GM18526 (cell line): ENCODE results near the gene AFG1L.

Experiments
- POLR2A ChIP-seq: IDR thresholded peaks from 3 replicates; pipeline ENCODE4 v1.6.1; 2011; ENCODE audit not compliant: insufficient read length; ENCODE audit errors: extremely low read depth

The AFG1L gene

DNA sequence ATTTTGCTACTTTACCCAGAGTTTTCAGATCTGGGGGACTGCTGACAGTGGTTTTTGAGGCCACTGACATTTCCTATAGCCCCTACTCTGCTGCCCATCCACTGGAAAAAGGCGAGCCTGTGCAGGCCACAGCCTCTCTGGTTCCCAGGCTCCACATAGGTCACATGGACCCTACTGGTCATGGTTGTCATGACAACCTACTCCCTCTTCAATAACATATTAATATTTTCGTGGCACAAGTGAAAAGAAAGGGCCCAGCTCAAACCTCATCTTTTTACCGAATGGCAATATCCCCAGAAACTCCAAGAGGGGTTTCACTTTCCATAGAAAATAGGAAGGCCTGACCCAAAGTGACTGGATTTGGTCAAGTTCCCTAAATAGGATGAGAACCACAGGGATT is 254.9 kb downstream of the AFG1L start:
- no peak for TF ChIP-seq POLR2A

- no peak for TF ChIP-seq POLR2A
Measured at GRCh38 chr6:108550256-108550655, 255.4 kb downstream of the AFG1L start.

GRCh38 chr6:108555399-108556052 is 260.7 kb downstream of the AFG1L start:
- no peak for TF ChIP-seq POLR2A

DNA sequence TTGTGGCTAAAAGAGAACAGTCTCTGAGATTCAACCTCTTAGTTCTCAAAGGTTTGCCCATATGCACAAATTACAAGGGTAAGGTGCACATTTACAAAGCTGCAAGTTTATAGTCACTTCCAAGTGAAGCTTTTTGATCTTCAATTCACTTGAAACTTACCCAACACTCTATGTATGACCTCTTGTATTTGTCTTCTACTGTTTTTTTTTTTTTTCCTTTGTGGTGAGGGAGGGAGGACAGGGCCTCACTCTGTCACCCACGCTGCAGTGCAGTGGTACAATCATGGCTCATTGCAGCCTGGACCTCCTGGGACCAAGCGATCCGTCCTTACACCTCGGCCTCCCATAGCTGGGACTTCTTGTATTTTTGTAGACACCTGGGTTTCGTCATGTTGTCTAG is 261.4 kb downstream of the AFG1L start:
- no peak for TF ChIP-seq POLR2A

DNA sequence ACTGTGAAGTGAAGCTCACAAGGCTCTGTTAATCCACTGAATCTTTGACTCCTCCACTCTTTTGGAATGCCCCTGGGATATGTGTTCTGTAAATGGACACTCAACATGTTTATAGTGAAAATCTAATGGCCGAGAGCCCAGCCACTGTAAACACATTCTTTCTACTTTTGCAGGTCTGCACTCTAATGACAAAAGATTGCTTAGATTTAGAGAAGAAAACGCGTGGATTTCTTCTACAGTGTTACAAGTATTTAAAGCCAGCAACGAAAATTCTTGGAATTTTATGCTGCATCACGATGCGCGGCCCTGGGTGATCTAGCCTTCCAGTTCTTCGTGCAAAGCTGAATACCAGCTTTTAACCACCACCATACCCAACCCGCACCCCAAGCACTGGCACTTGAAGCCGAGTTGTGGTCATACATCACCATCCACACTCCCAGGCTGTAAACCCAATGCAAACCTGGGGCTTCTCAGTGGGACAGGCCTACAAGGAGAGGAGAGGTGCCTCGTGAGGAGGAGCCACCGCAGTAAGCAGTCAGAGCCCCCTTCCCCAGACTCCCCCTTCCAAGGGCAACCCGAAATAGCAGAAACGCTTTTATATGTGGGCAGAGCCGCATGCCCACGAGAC is 262.1 kb downstream of the AFG1L start:
- no peak for TF ChIP-seq POLR2A

- no peak for TF ChIP-seq POLR2A
Measured at GRCh38 chr6:108557494-108558371, 262.9 kb downstream of the AFG1L start.

DNA sequence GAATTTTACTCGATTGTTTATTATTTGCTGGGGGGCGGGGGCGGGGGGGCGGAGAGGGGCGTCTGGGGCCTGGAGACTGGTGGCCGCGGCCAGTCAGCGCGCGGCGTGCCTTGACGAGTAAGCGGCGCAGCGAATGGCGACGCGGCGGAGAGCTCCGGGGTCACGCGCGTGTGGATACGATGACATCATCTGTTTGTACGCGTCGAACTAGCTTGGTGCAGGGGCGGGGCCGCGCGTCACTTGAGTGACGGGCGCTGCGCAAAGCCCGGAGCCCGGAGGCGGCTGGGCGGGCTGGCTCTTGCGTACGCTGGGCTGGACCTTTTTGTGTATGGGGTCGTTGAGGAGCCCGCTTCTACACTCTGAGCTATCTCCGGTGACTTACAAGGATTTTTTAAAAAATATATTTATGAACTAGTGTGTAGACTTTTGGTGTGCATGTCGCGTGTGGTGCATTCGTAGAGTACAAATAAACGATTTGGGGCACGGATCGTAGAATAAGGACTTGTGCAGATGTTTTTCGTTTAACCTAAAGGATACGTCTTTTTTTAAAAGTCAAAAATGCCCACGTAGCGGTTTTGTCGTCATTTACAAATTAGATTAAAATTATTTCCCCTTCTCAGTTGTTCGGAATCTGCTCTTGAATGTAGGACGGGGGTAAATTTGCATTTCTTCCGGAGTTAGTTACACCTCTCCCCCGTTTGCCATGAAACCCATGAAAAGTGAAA is 263.7 kb downstream of the AFG1L start:
- TF ChIP-seq POLR2A: no peak

DNA sequence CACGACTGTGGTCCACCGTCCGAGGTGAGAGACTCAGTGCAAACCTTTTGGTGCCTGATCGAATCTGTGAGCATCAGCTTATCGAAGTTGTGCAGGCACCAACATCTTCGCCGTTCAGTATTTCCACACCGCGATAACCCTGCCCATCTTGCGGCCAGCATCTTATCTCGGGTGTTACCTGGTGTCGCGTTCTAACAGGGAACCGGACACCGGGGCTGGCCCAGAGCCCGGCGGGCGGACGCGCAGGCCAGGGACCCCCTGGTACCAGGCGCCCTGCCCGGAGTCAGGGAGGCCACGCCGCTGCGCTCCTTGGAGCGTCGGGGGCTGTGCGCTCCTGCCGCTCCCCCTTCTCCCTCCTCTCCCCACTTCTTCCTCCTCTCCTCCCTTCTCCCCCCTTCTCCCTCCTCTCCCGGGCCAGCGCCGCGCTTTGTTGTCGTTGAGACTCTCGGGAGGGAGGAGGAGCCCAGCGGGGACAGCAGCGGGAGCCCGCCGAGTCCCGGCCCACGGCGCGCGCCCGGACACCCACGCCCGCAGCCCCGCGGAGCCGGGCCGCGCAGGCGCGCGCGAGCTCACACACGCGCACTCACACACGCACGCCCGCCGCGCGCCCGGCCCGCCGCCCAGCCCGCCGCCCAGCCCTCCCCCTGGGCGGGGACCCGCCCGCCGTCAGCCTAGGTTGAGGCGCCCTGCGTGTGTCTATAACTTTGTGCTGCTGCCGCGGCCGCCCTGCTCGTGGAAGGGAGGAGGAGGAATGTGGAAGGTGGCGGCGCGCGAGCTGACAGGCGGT is 264.4 kb downstream of the AFG1L start:
- TF ChIP-seq POLR2A: no peak

DNA sequence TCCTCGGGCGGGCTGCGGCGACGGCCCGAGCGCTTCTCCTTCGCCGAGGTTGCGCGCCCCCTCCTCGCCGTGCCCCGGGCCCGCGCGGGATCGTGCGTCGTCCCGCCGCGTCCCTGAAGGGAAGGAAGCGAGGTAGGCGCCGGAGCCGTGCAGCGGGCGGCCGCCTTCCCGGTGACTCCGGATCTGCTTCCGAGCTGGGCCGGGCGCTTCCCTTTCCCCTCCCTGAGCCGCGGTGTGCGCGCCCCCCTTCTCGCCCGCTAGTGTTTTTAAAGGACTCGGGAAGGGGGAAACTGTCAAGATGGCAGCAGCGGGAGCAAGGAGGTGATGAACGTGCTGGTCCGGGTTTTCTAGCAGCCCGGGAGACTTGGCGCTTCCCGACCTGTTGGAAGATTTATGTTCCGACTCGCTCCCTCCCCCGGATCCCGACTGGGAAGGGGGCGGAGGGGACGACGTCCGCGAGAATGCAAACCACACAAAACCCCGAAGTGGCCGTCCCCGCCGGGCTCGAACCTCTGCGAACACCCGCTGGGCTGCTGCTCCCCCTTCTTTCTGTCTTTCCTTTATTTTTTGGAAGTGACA is 265.1 kb downstream of the AFG1L start:
- TF ChIP-seq POLR2A: no peak

GRCh38 chr6:108560463-108561308 is 265.8 kb downstream of the AFG1L start, which contains the start of gene FOXO3:
Gene FOXO3, plus strand, starts transcription at chr6:108560917. Its CDS starts 292 bp downstream, at chr6:108561209.
- no peak for TF ChIP-seq POLR2A

GRCh38 chr6:108561742-108562502 is 267.1 kb downstream of the AFG1L start:
- no peak for TF ChIP-seq POLR2A

- no peak for TF ChIP-seq POLR2A
Measured at GRCh38 chr6:108562503-108562993, 267.7 kb downstream of the AFG1L start.

DNA sequence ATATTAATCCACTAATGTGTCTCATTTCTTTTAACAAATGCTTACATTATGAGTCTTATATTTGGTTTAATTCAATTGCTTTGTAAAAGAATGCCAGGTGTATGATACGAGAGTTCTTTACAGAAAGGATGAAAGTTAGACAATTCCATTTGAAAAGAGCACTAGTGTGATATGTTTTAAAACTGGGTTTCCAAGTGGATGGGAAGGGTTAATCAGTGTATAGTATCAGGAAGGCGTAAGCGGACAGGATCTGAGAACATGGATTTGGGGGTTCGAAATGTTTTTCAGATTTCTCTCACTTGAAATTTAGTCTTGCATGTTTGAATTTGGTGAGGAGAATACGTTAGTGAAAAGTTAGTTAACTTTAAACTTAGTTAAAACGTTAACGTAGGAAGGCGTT is 268.4 kb downstream of the AFG1L start:
- TF ChIP-seq POLR2A: no peak

DNA sequence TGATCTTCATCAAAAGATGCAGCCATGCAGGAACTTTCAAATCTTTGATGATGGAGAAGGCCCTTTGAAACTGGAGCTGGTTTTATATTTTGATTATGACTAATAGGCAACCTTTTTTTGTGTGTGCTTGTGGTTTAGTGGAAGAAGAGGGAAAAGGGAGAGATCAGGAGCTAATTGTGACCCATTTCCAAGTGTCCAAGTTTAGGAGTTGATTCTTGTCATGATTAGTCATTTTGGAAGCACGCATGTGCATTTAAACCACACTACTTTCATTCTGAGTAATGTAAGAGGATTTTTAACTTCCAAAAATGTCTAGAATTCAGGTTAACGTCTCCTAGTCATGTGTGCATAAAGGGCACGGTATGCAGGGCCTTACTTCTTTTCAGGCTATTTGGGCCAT is 269.3 kb downstream of the AFG1L start:
- no peak for TF ChIP-seq POLR2A
